ENCODE data around the gene STRADA. TPM values are rescaled to one million over a fixed set of nuclear protein-coding genes. Genes with fewer than 3 reads are reported as not detected.

The STRADA gene
- total and polyA plus RNA-seq, 2 of the 8 experiments (the other 6 are each of a cell fraction or from before 2014, with no cell fraction given), result 35.6 to 43.3 TPM

DNA sequence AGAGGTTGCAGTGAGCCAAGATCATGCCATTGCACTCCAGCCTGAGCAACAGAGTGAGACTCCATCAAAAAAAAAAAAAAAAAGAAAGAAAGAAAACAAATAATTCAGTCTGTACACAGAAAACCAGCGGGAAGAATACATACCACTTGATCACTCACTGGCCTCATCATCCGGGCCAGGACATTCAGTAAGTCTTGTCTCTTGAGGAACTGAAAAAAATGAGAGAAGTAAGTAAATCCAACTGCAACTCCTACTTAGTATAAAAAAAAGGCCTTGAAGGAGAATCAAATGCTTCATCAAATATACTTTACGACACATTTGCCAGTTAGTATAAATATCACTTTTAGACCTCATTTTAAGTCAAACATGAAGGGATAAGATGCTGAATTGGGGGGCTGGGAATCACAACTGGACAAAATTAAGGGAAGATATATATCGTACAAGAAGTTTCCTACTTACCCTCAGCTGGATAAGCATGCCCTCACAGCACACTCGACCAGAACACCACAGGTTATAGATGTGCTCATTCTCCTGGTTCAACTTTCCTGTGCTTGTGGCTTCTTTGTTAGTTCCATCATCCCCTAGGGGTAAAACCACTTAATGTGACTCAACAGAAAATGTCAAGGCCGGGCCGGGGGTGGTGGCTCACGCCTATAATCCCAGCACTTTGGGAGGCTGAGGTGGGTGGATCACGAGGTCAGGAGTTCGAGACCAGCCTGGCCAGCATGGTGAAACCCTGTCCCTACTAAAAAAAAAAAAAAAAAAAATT lies 19.4 kb upstream of the STRADA start (continued):
- TF ChIP-seq TAF1 (IDR thresholded peaks at IDR 0.05; ENCODE audit: low read depth, low read length), result no peak
- TF ChIP-seq RNF2 (IDR thresholded peaks at IDR 0.05; ENCODE audit: borderline replicate concordance, low read depth, low read length, missing control alignments, poor library complexity, severe bottlenecking), result no peak

Measured in H1 (cell line).